RWPE1 (cell line): ENCODE measurements around the gene SDR39U1.
"Not testable (repeated sequence)": the region's sequence is repeated elsewhere in the genome, so short reads cannot be mapped to it uniquely, and the experiment has no call there.

ENCODE experiments used
- CTCF ChIA-PET: fragments of 350-600 bp; sonication (Branson Sonifier 250); formaldehyde crosslinking; extraction: SDS; loops from one replicate; lab custom pipeline; 2021; lab: Yijun Ruan, JAX
- POLR2A ChIA-PET: fragments of 400-600 bp; formaldehyde crosslinking; extraction: SDS; loops from one replicate; lab custom pipeline; 2020; ENCODE audit warnings: antibody characterized with exemption; ENCODE audit not compliant: low non-redundant PET; lab: Yijun Ruan, JAX
- DNase-seq: peaks from one replicate; pipeline ENCODE4 v3.0.0; 2012; ENCODE audit warnings: low spot score
- H3K27ac ChIP-seq: fragments of 450-650 bp; 2 replicates; pipeline ENCODE4 v1.5.1; 2017
- CTCF ChIP-seq: fragments of 450-650 bp; conservative IDR thresholded peaks from 2 replicates; pipeline ENCODE4 v1.5.1; 2017; ENCODE audit warnings: low read depth, mild to moderate bottlenecking

SDR39U1 gene

DNA sequence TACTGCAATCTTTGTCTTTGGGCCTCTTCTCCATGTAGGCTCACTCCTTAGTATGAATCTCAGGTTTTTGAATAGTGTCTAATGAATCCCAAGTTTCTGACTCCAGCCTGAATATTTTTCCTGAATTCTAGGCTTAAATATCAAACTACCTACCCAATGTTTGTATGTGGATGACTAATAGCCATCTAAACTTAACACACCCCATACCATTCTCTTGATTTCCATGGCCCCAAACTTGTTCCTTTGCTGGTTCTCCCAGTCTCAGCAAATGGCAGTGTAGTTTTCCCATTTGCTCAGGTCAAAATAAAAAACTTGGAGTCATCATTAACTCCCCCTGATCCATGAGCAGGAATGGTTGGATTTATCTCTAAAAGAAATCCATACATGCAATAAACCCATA lies 18.8 kb upstream of the SDR39U1 start:
- ChIA-PET CTCF (no interaction called here), POLR2A (no interaction called here)
- H3K27ac ChIP-seq: no peak overlapping the region
- no peak for DNase-seq
- TF ChIP-seq CTCF: no peak

GRCh38 chr14:24459331-24459730 lies 16.8 kb upstream of the SDR39U1 start:
- POLR2A ChIA-PET: no interaction called here
- CTCF ChIA-PET: interaction anchor here (0.6 kb wide), 1 partner anchor 67 kb away, joined by 3 read pairs; no protein-coding TSS in a partner anchor
- no peak overlapping the region for H3K27ac ChIP-seq
- no peak for TF ChIP-seq CTCF
- DNase-seq: no peak

DNA sequence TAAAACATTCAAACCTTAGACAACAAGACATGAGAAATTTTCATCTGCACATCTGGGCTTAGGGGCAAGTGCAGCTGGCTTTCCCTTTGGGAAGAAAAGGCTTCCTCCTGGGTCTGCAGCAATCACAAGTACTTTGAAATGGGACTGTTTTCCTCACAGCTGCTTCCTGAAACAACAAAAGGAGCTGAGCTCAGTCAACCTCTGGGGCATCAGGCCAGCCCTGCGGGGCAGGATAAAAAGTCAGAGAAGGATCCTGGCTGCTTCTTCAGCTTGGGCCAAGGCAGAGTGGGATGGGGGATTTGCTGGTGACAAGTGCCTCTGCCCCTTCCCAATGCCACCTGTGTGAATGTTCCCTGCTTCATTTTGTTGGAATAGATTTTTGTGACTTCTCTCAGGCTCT lies 16.2 kb upstream of the SDR39U1 start:
- H3K27ac ChIP-seq: no peak overlapping the region
- TF ChIP-seq CTCF: no peak
- ChIA-PET POLR2A (no interaction called here), CTCF (no interaction called here)
- DNase-seq: no peak

GRCh38 chr14:24456980-24457379 lies 14.4 kb upstream of the SDR39U1 start:
- no peak for DNase-seq
- H3K27ac ChIP-seq: no peak overlapping the region
- ChIA-PET CTCF (no interaction called here), POLR2A (no interaction called here)
- TF ChIP-seq CTCF: no peak

DNA sequence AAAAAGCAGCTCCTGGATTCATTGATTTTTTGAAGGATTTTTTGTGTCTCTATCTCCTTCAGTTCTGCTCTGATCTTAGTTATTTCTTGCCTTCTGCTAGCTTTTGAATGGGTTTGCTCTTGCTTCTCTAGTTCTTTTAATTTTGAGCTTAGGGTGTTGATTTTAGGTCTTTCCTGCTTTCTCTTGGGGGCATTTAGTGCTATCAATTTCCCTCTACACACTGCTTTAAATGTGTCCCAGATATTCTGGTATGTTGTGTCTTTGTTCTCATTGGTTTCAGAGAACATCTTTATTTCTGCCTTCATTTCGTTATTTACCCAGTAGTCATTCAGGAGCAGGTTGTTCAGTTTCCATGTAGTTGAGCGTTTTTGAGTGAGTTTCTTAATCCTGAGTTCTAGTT lies 8.3 kb upstream of the SDR39U1 start:
- POLR2A ChIA-PET, CTCF ChIA-PET, H3K27ac ChIP-seq, DNase-seq: not testable (repeated sequence)

- POLR2A ChIA-PET: no interaction called here
- no peak for DNase-seq
- no peak for TF ChIP-seq CTCF
- H3K27ac ChIP-seq: peak overlapping the region; percentile 98
- CTCF ChIA-PET: interaction anchor here (0.6 to 0.7 kb wide), 2 partner anchors 335 to 1380 kb away, joined by 4 to 5 read pairs; no protein-coding TSS in a partner anchor
Observed at GRCh38 chr14:24443053-24443665, 583 bp upstream of the SDR39U1 start.

DNA sequence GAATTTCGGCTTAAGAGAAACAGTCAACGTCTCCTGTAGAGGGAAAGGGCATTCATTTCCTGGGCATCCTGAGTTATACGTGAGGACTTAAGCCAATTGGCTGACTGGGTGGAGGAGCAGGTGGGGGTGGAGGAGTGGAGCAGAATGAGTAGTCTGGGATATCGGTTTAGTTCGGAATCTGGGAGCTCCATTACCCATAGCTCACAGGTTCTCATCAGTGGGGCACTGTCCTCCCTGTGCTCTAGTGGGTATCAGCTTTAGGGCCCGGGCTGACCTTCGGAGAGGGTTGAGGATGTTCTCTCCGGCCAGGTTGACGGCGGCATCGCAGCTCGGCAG lies 704 bp downstream of the SDR39U1 start:
- no peak for TF ChIP-seq CTCF
- ChIA-PET POLR2A (interaction anchor here (0.5 kb wide), 1 partner anchor 115 kb away, joined by 7 read pairs; no protein-coding TSS in a partner anchor), CTCF (interaction anchor here (0.7 to 1.7 kb wide), 4 partner anchors 10 to 1687 kb away, joined by 3 to 8 read pairs (median 4); no protein-coding TSS in a partner anchor)
- peak; percentile 66 for DNase-seq
- peak overlapping the region; percentile 98 for H3K27ac ChIP-seq
